ENCODE measurements around the gene CELA2B.

DNA sequence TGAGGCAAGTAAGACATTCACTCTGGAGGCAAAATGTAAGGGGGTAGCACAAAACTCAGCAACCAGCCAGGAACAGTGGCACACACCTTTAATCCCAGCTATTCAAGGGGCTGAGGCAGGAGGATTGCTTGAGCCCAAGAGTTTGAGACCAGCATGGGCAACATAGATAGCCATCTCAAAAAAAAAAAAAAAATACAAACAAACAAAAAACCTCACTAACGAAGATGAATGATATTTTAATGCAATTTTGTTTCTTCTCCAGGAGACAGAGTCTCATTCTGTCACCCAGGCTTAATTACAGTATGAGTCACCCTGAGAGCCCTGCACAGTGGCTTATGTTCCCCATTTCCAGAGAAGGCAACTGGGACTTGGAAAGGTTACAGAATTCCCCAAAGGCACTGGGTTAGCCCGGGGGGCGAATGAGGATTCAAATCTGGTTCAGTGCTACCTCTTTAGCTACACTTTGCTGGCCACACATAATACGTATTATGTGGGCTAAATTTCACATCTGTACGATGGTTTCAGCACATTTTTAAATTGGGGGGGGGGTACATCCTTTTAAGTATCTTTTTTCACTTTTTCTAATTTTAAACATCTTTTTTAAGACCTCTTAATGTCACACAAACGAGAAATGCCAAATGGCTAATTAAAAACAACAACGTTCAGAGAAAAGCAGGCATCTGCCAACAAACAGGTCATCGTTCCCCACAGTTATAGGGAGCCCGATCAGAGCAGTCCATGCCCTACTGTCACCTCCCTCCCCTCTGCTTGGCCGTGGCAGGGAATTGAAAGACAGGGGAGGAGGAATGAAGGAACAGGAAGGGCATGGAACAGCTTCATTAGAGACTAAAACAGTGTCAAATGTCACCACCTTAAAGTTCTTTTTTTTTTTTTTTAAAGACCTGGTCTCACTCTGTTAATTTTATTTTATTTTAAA is 15.9 kb upstream of the CELA2B start:
- TF ChIP-seq, protein P1, sequence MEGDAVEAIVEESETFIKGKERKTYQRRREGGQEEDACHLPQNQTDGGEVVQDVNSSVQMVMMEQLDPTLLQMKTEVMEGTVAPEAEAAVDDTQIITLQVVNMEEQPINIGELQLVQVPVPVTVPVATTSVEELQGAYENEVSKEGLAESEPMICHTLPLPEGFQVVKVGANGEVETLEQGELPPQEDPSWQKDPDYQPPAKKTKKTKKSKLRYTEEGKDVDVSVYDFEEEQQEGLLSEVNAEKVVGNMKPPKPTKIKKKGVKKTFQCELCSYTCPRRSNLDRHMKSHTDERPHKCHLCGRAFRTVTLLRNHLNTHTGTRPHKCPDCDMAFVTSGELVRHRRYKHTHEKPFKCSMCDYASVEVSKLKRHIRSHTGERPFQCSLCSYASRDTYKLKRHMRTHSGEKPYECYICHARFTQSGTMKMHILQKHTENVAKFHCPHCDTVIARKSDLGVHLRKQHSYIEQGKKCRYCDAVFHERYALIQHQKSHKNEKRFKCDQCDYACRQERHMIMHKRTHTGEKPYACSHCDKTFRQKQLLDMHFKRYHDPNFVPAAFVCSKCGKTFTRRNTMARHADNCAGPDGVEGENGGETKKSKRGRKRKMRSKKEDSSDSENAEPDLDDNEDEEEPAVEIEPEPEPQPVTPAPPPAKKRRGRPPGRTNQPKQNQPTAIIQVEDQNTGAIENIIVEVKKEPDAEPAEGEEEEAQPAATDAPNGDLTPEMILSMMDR (IDR thresholded peaks at IDR 0.05), result no peak
- no peak for TF ChIP-seq POLR2A (IDR thresholded peaks at IDR 0.05)
